Transverse colon (tissue), 4 donors: Measurements from ENCODE around the gene ZSWIM1. TPM values are rescaled to one million over a fixed set of nuclear protein-coding genes. Genes with fewer than 3 reads are reported as not detected.
A peak's percentile ranks its signal among the peaks of the same experiment; 100 is the strongest.

ENCODE experiments used
- DNase-seq: peaks from one replicate; pipeline ENCODE4 v3.0.0-alpha.2; 2019
- H3K27ac ChIP-seq, 4 donors: fragments of 200-600 bp; sonication (generic); 2 replicates each; pipeline ENCODE4 v1.5.1; 2016 to 2018; ENCODE audit warnings: inconsistent platforms in 4 of 4
- H3K27me3 ChIP-seq: fragments of 200-600 bp; sonication (generic); 2 replicates; pipeline ENCODE4 v1.5.1; 2017; ENCODE audit warnings: inconsistent platforms
- H3K36me3 ChIP-seq, 4 donors: fragments of 200-600 bp; sonication (generic); 2 replicates each; pipeline ENCODE4 v1.5.1; 2017 to 2019; ENCODE audit warnings: inconsistent platforms in 4 of 4
- H3K4me1 ChIP-seq, 4 donors: fragments of 200-600 bp; sonication (generic); 2 replicates each; pipeline ENCODE4 v1.5.1; 2017 to 2020; ENCODE audit warnings: inconsistent platforms in 4 of 4
- H3K4me3 ChIP-seq, 4 donors: fragments of 200-600 bp; sonication (generic); 1 replicate in 1 of 4; 2 replicates in 3 of 4; pipeline versions ENCODE4 v1.5.1 to v1.6.1; 2017 to 2019; ENCODE audit warnings: inconsistent platforms in 4 of 4
- H3K9me3 ChIP-seq, 2 donors: fragments of 200-600 bp; sonication (generic); 2 replicates each; pipeline ENCODE4 v1.5.1; 2017 to 2019; ENCODE audit warnings: inconsistent platforms in 2 of 2
- CTCF ChIP-seq, 5 experiments: fragments of 200-600 bp in 3 of 5; fragments of 450-650 bp in 2 of 5; sonication (generic) in 3 of 5; IDR thresholded peaks; 1 replicate in 2 of 5; 2 replicates in 3 of 5; pipeline ENCODE4 v1.5.1; 2016 to 2017; ENCODE audit warnings: antibody characterized with exemption in 5 of 5, inconsistent platforms in 3 of 5, mild to moderate bottlenecking in 2 of 5, moderate library complexity in 1 of 5
- EP300 ChIP-seq: sonication (generic); formaldehyde crosslinking; IDR thresholded peaks from one replicate; pipeline ENCODE4 v1.6.1; 2017; ENCODE audit warnings: antibody characterized with exemption, low read depth
- POLR2A ChIP-seq: fragments of 450-650 bp; IDR thresholded peaks from one replicate; pipeline ENCODE4 v1.6.1; 2016; ENCODE audit warnings: antibody characterized with exemption, mild to moderate bottlenecking, moderate library complexity
- POLR2AphosphoS5 ChIP-seq, 3 donors: sonication (generic); formaldehyde crosslinking; IDR thresholded peaks; one replicate each; pipeline ENCODE4 v1.6.1; 2016; ENCODE audit warnings: antibody characterized with exemption in 3 of 3
- WGBS, 2 donors: methylation state at CpG; one replicate each; pipeline ENCODE4 v1.1.5; 2018; ENCODE audit warnings: low coverage in 1 of 2; 5-methylcytosine and 5-hydroxymethylcytosine counted together
- in situ Hi-C, 4 donors: fragments of 200-750 bp; cut with MboI; loops; one replicate each; pipeline versions ENCODE4 v1.15.0 to v1.15.1; 2017; ENCODE audit warnings: low sequenced_read_pairs in 3 of 4, low pct_ligation_motif_present in 1 of 4, low pct_unique_long_range_greater_than_20kb in 1 of 4
- intact Hi-C: fragments of 100-400 bp; cut with DNase I; formaldehyde crosslinking; loops from one replicate; pipeline ENCODE4 v1.15.1; 2023; ENCODE audit warnings: low total_unique reads
- total RNA-seq, 4 donors: library from RNA; depleted of rRNA; stranded (reverse); fragments of >200 nt; gene quantifications; one replicate each; pipeline ENCODE4 v1.1.0, GENCODE V29; 2016

Gene ZSWIM1
- total RNA-seq, 4 donors from 2014 or later: 11.0 to 82.6 (median 16.0) TPM

GRCh38 chr20:45887346-45887715 is 6.3 kb downstream of the ZSWIM1 start, which contains the start of gene SPATA25:
Gene SPATA25, minus strand, starts transcription at chr20:45887622. Its CDS starts 32 bp downstream, at chr20:45887590.
- H3K4me1 ChIP-seq: peaks cover 6 to 35% (median 22%) of the 10 kb centered on the region in 4 donors
- WGBS, 2 donors: 92% methylated on average over 8 of the region's 8 CpGs; no CpG with 5 or more reads in 1 of the 2 donors
- intact Hi-C loops: no loop called here

GRCh38 chr20:45888681-45889080 is 7.7 kb downstream of the ZSWIM1 start:
- Histone ChIP-seq H3K4me1 (peaks cover 15 to 47% (median 35%) of the 10 kb centered on the region in 4 donors), H3K4me3 (no peak overlapping the region), H3K27me3 (no peaks in the 10 kb centered on the region), H3K27ac (no peak overlapping the region), H3K9me3 (no peaks in the 10 kb centered on the region), H3K36me3 (peaks cover 0 to 1% (median 0%) of the 10 kb centered on the region in 4 donors)
- TF ChIP-seq CTCF (IDR thresholded peaks at IDR 0.05) (no peak), POLR2A (no peak), EP300 (no peak), POLR2AphosphoS5 (IDR thresholded peaks at IDR 0.05) (no peak)
- in situ Hi-C loops (no loop called here), intact Hi-C loops (no loop called here)
- no peak for DNase-seq
- WGBS, 2 donors: 90% methylated on average over 3 of the region's 3 CpGs; no CpG with 5 or more reads in 1 of the 2 donors

More at GRCh38 chr20:45887346-45887715, 6.3 kb downstream of the ZSWIM1 start, which contains the start of gene SPATA25:
- in situ Hi-C loops: no loop called here
- Histone ChIP-seq H3K36me3 (peaks cover 0 to 7% (median 3%) of the 10 kb centered on the region in 4 donors), H3K27ac (no peak within 1 kb of the TSS), H3K4me3 (no peak within 1 kb of the TSS), H3K27me3 (no peaks in the 10 kb centered on the region), H3K9me3 (no peaks in the 10 kb centered on the region)
- TF ChIP-seq POLR2A (no peak), POLR2AphosphoS5 (IDR thresholded peaks at IDR 0.05) (no peak), CTCF (IDR thresholded peaks at IDR 0.05) (no peak), EP300 (no peak)
- DNase-seq: no peak

GRCh38 chr20:45890077-45890984 is 9.3 kb downstream of the ZSWIM1 start:
- Histone ChIP-seq H3K4me1 (peaks cover 15 to 41% (median 32%) of the 10 kb centered on the region in 4 donors), H3K36me3 (peaks cover 0 to 12% (median 2%) of the 10 kb centered on the region in 4 donors), H3K27ac (peak overlapping the region; percentile 87 to 90 (median 88)), H3K9me3 (no peaks in the 10 kb centered on the region), H3K27me3 (no peaks in the 10 kb centered on the region), H3K4me3 (peak overlapping the region; percentile 70 to 84 (median 76))
- in situ Hi-C loops: no loop called here
- WGBS, 2 donors: 5% methylated on average over 45 of the region's 79 CpGs; no CpG with 5 or more reads in 1 of the 2 donors
- intact Hi-C loops: loop anchor here (1.0 to 10.0 kb wide), 2 partner anchors 81 to 96 kb away; partner anchors contain the start of genes DNTTIP1 and WFDC3
- peak; percentile 85 for DNase-seq
- peak; percentile 57 to 74 (median 61) for TF ChIP-seq CTCF (IDR thresholded peaks at IDR 0.05)
- TF ChIP-seq POLR2AphosphoS5 (IDR thresholded peaks at IDR 0.05): peak in 2 of 3 donors; percentile 22 to 49
- no peak for TF ChIP-seq EP300
